ENCODE results near the gene ICAM2. TPM values are rescaled to one million over a fixed set of nuclear protein-coding genes. Genes with fewer than 3 reads are reported as not detected.

Gene ICAM2
- total RNA-seq, 4 donors from 2014 or later, result 20.3 to 41.8 (median 30.6) TPM

DNA sequence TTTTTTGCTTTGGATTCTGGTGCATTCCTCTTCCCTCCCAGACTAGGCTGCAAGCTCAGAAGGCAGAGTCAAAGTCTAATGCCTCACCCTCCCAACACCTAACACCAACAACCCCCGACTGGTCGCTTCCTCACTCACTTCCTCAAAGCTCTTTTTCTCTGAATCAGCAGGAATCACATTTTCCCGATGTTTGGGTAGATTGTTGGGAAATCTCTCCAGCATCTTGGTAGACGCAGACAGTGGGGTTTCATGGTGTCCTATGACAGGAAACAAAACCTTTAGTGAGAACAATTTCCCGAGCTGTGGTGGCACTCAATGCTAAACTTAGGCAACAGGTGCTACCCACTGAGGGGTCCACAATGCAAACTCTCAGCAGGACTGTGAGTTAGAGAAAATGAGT, 39.9 kb upstream of the ICAM2 start:
- Histone ChIP-seq H3K27me3 (no peaks in the 10 kb centered on the region), H3K27ac (no peak overlapping the region), H3K9me3 (no peaks in the 10 kb centered on the region), H3K4me1 (peaks cover 9 to 14% of the 10 kb centered on the region in 2 donors), H3K4me3 (replicated peaks in 1 of 3) (no peak overlapping the region), H3K36me3 (peaks cover 14 to 17% of the 10 kb centered on the region in 2 donors)
- TF ChIP-seq, protein P1, sequence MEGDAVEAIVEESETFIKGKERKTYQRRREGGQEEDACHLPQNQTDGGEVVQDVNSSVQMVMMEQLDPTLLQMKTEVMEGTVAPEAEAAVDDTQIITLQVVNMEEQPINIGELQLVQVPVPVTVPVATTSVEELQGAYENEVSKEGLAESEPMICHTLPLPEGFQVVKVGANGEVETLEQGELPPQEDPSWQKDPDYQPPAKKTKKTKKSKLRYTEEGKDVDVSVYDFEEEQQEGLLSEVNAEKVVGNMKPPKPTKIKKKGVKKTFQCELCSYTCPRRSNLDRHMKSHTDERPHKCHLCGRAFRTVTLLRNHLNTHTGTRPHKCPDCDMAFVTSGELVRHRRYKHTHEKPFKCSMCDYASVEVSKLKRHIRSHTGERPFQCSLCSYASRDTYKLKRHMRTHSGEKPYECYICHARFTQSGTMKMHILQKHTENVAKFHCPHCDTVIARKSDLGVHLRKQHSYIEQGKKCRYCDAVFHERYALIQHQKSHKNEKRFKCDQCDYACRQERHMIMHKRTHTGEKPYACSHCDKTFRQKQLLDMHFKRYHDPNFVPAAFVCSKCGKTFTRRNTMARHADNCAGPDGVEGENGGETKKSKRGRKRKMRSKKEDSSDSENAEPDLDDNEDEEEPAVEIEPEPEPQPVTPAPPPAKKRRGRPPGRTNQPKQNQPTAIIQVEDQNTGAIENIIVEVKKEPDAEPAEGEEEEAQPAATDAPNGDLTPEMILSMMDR (IDR thresholded peaks at IDR 0.05), result no peak
- no peak for TF ChIP-seq POLR2A (IDR thresholded peaks at IDR 0.05)
- WGBS, 2 donors, result 73 to 92% methylated on average over 5 of the region's 5 CpGs
- intact Hi-C loops (cut with DNase I), result no loop called here
- DNase-seq, result no peak

DNA sequence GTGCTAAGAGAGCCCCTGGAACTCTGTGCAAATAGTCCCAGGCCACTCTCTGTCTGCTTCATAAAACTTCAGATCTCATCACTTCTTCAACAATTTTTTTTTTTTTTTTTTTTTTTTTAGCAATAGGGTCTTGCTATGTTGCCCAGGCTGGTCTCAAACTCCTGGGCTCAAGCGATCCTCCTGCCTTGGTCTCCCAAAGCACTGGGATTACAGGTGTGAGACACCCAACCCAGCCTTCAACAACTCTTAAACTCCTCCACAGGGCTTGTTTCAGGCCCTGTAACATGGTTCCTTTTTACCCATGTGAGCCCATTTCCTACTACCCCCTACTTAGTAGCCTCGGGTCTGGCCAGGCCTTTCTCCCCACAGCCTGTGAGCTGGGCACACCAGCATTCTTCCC, 39.3 kb upstream of the ICAM2 start:
- Histone ChIP-seq H3K4me3 (replicated peaks in 1 of 3) (no peak overlapping the region), H3K9me3 (no peaks in the 10 kb centered on the region), H3K27ac (no peak overlapping the region), H3K4me1 (peaks cover 8 to 14% of the 10 kb centered on the region in 2 donors), H3K36me3 (peaks cover 14 to 19% of the 10 kb centered on the region in 2 donors), H3K27me3 (no peaks in the 10 kb centered on the region)
- whole genome bisulfite sequencing, 2 donors, result 92 to 98% methylated on average over 2 of the region's 2 CpGs
- no peak for DNase-seq
- TF ChIP-seq POLR2A (IDR thresholded peaks at IDR 0.05), result no peak
- TF ChIP-seq, protein P1 (IDR thresholded peaks at IDR 0.05), result no peak
- intact Hi-C loops (cut with DNase I), result no loop called here

DNA sequence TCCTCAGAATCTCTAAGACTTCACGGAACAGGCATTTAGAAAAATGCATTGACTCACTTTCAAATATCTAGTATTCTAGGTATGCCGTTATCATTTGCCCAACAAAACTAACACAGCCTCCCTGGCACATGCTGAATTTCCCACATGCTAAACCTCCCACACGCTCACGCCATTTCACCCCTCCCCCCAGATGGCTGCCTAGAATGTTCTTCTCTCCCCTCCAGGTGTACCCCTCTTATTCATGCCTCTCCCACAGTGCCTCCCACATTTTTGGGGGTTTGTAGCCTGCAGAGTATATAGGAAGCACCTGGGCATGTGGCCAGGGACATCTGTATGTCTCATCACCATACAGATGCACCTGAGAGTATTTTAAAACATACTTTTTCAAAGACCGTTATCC, 38.2 kb upstream of the ICAM2 start:
- no peaks in the 10 kb centered on the region for H3K27me3 ChIP-seq
- 94% methylated on average over 5 of the region's 5 CpGs for WGBS, 2 donors
- H3K4me1 ChIP-seq, result peaks cover 0 to 4% of the 10 kb centered on the region in 2 donors
- intact Hi-C loops (cut with DNase I), result no loop called here
- H3K27ac ChIP-seq, result no peak overlapping the region
- peaks cover 19 to 23% of the 10 kb centered on the region in 2 donors for H3K36me3 ChIP-seq
- no peak overlapping the region for H3K4me3 ChIP-seq (replicated peaks in 1 of 3)
- no peak for DNase-seq
- no peaks in the 10 kb centered on the region for H3K9me3 ChIP-seq
- TF ChIP-seq POLR2A (IDR thresholded peaks at IDR 0.05), result no peak
- TF ChIP-seq, protein P1 (IDR thresholded peaks at IDR 0.05), result no peak

DNA sequence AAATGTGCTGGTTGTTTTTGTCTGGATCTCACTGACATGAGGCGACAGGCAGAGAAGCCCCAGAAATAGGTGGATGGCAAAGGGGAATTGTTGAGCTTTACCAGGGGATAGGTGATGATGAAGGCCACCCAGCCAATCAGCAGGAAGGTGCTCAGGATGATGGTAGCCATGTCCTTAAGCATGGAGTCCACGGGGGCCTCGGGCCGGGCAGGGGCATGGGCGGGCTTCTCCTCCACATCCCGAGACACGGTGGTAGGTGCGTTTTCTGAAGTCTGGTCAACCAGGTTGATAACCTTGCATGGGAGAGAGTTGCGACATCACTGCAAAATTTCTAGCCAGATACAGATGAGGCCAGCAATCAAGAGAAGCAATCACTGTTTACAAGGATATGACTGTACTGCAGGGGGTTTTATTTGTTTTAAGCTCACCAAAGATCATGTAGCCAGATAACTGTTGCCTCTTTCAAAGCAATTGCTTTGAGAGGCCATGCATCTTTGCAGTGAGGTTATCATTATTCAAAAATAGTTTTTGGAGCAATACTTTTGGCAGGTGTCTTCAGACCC, 37.3 kb upstream of the ICAM2 start:
- H3K36me3 ChIP-seq, result peaks cover 19 to 26% of the 10 kb centered on the region in 2 donors
- no peak overlapping the region for H3K27ac ChIP-seq
- H3K4me1 ChIP-seq, result no peaks in the 10 kb centered on the region
- H3K27me3 ChIP-seq, result no peaks in the 10 kb centered on the region
- no peak for TF ChIP-seq POLR2A (IDR thresholded peaks at IDR 0.05)
- TF ChIP-seq, protein P1 (IDR thresholded peaks at IDR 0.05), result no peak
- intact Hi-C loops (cut with DNase I), result no loop called here
- H3K9me3 ChIP-seq, result no peaks in the 10 kb centered on the region
- H3K4me3 ChIP-seq (replicated peaks in 1 of 3), result no peak overlapping the region
- WGBS, 2 donors, result 90 to 95% methylated on average over 9 of the region's 9 CpGs
- no peak for DNase-seq

DNA sequence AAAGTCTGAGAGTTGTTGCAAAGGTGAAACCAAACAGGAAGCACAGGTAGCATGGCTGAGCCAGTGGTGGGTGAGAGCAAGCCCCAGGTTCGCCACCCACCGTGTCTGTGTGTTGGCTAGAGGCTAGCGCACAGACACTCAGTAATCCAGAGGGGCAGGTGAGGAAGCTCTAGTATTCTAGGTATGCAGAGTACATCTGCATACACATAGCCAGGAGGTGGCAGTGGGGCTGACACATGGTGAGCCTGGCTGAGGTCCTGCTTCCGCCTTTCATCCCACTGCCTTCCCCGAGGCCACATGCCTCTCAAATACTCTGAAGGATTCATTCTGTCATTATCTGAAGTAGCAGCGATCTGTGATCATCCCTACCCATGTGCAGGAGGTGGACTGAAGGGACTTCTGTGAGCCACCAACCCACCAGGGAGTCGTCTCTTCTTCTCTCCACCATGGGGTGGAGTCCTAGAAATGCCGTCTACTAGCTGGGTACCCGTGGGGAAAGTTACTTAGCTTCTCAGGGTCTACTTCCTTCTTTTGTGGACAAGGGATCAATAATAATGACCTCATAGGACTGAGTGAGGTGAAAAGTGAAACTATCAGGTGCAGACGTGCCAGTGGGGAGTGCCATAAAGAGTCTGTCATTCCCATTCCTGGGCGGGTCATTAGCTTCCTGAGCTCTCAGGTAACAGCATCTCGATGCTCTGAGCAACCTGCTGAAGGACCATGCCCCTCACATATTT, 36.0 kb upstream of the ICAM2 start:
- 77 to 81% methylated on average over 11 to 12 of the region's 12 CpGs for WGBS, 2 donors
- Histone ChIP-seq H3K27ac (no peak overlapping the region), H3K4me1 (no peaks in the 10 kb centered on the region), H3K36me3 (peaks cover 19 to 29% of the 10 kb centered on the region in 2 donors), H3K4me3 (replicated peaks in 1 of 3) (no peak overlapping the region), H3K27me3 (no peaks in the 10 kb centered on the region), H3K9me3 (no peaks in the 10 kb centered on the region)
- intact Hi-C loops (cut with DNase I), result no loop called here
- TF ChIP-seq, protein P1 (IDR thresholded peaks at IDR 0.05), result no peak
- no peak for TF ChIP-seq POLR2A (IDR thresholded peaks at IDR 0.05)
- DNase-seq, result no peak

All from thyroid gland (tissue), 4 donors.